NCI-H2227 (cell line): ENCODE results near the gene VWF.

ENCODE experiments used
- DNase-seq: peaks from one replicate; lab custom pipeline; 2025; ENCODE audit not compliant: unreplicated experiment; lab: John Stamatoyannopoulos, UW

Gene VWF

GRCh38 chr12:5921966-5922899 lies 202.2 kb downstream of the VWF start:
- no peak for DNase-seq

GRCh38 chr12:5921027-5921909 lies 203.2 kb downstream of the VWF start:
- no peak for DNase-seq

- no peak for DNase-seq
Observed at GRCh38 chr12:5916785-5917290, 207.6 kb downstream of the VWF start.

- no peak for DNase-seq
Observed at GRCh38 chr12:5915511-5915910, 209.0 kb downstream of the VWF start.

DNA sequence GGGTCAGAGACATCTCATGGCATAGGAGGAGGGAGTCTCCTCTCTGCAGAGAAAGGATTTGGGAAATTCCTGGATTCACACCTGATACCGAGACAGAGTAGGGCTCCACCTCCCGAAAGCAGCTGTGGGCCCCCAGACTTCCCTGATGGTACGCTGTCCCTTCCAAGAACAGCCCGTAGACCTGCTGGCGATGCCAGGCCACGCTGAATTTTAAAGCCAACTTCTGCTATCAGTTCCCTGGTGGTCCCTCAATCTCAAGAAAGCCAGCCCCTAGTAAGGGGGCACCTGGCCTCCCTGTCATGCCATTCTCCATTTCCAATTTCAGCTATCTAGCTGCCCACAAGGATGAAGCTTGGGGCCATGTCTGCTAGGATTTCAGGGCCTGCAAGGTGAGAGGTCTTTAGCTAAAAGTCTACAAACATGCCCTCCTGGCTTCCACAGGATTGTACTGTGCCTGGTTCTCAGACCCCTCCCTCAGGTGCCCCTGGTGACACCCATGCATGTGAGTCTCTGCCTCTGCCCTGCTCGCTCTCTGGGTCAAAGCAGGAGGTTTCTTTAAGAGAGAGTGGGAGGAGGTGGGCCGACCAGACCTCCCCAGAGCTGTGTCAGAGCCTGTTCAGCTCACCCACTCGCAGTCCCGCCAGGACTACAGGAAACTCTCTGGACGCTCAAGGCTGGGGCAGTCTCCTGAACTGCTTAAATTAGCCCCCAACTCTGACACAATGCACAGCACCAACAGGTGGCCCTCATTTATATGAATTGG lies 209.9 kb downstream of the VWF start:
- DNase-seq, result no peak

DNA sequence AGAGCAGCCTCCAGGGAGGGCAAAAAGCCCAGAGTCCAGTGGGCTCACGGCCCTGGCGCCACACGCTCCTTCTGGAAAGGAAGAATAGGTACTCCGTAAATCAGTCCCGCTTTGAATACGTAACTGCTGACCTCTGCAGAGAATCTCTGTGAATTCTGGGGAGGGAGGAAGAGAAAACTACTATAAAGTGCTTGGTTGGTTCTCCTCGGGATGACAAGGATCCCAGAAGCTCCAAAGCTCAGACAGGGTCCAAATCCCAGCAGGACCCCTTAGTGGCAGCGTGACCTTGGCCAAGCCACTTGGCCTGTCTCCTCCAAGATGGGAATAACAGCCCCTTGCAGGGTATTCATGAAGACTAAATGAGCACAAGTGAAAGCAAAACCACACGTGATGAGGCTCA lies 211.1 kb downstream of the VWF start:
- no peak for DNase-seq

DNA sequence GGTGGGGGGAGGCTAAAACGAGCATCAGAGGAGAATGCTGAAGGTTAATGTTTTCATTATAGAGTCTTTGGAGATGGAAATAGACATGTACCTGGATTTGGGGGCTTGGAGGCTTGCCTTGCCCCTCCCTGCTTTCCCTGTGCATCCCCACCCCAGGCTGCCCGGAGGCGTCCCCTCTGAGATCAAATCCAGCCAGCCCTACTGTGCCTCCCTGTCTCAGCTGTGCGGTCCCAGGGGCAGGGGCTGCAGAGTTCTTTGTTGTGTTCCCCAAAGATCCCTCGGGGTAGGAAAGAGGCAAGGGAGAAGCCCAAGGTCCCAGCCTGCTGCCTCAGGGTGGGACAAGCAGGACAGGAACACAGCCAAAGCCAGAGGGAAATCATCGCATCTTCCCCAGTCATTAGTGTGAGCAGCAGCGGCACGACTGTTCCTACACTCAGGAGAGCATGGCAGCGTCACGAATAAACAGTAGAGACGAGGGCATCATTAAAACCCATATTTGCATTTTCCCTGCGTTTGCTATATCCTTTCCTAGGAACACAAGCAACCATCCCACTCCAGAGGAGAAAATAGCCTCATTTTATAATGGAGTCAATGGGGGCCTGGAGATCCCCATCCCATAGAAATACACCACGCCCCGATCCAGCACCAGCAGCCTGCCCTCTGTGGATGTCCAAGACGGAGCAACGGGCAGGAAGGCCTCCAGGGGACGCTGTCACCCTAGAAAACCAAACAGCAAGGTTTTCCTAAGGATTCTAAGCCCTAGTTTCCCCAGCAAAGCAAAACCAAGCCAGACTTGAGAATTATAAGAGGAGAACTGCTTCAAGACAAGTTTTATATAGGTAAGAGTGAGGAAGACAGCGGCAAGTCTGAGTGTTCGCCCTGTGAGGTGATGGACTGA lies 211.8 kb downstream of the VWF start:
- DNase-seq, result no peak

GRCh38 chr12:5912011-5912410 lies 212.5 kb downstream of the VWF start:
- no peak for DNase-seq

DNA sequence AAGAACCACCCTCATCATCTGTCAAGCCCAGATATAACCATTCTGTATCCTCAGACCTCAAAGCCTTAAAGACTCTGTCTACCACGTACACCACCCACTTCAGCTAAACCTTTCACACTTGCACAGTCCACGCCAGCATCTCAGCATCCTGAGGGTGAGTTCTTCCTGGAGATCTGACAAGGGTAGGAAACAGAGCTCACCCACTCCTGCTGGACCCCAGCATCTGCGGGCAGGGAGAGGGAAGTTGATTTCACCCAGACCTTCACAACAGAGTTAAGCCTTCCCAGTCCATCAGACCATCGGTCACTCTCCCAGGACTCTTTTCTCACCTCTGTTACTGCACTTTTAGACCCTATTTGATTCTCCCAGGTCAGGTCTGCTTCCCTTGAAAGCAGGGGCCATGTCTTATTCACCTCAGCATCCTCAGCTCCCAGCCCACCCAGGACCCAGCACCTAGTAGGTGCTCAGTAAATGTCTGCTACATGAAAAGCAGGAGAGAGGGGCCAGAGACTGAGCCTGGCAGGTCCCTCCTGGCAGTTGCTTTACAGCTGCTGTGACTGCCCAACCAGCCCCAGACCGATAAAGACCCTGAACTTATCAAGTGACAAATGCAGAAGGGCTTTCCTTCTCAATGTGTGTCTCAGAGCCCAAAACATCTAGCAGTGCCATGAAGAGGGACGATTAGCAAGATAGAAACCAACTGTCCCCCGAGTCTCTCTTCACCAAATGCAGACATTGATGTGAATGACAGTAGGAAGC lies 213.5 kb downstream of the VWF start:
- no peak for DNase-seq

DNA sequence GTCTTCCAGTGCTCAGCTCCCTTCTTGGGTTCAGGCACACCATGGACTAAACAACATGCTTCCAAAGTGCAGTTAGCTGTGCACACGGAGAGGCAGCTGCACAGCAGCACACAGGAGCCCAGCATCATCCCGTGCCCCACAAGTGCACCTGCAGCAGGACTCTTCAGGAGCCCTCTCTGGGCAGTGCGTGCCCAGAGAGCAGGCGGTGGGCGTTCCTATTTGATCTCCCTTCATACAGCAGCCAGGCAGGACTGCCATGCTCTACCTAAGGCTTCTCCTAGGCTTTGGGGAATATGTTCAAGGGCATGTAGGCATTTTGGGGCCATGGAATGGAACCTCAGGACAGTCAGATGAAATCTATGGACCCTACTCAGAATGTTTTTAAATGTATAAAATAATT lies 214.9 kb downstream of the VWF start:
- DNase-seq, result no peak

- no peak for DNase-seq
Observed at GRCh38 chr12:5908251-5908650, 216.2 kb downstream of the VWF start.

GRCh38 chr12:5907807-5908206 lies 216.7 kb downstream of the VWF start:
- no peak for DNase-seq

- no peak for DNase-seq
Observed at GRCh38 chr12:5905757-5906156, 218.7 kb downstream of the VWF start.

- DNase-seq, result no peak
Observed at GRCh38 chr12:5904969-5905368, 219.5 kb downstream of the VWF start.

DNA sequence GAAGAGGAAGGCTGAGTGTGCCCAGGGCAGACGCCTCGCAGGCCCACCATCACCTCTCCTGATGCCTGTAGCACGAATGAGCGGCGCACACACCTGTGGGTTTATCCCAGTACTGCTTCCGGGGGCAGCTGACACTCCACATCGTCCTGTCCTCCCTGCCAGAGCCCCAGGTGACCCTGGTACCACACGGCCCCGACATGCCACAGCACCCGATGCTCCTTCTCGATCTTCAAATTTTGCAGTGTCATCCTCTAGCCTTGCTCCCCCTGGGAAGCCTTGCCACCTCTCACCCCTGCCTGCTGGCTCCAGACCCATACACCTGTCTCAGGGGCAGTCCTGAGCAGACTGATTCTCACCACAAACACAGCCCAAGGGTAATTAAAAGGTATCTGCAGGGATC lies 220.0 kb downstream of the VWF start:
- no peak for DNase-seq

GRCh38 chr12:5902736-5903135 lies 221.7 kb downstream of the VWF start:
- DNase-seq, result no peak

DNA sequence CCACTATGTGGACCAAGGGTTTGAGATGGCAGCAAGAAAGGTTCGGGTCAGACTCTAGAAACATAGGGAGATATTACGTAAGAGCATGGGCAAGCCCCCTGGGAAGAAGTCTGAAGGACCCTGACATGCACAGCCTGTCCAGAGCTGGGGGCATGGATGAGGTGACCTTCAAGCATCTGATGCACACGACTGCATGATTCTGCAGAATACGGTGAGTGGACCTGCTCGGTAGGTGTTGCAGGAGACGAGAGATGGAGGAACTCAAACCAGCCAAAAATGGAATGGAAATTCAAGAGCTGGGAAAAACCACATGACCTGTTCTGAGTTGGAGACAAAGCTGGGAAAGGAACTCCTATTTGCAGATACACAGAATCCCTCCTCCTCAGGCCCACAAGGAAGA lies 223.1 kb downstream of the VWF start:
- no peak for DNase-seq

DNA sequence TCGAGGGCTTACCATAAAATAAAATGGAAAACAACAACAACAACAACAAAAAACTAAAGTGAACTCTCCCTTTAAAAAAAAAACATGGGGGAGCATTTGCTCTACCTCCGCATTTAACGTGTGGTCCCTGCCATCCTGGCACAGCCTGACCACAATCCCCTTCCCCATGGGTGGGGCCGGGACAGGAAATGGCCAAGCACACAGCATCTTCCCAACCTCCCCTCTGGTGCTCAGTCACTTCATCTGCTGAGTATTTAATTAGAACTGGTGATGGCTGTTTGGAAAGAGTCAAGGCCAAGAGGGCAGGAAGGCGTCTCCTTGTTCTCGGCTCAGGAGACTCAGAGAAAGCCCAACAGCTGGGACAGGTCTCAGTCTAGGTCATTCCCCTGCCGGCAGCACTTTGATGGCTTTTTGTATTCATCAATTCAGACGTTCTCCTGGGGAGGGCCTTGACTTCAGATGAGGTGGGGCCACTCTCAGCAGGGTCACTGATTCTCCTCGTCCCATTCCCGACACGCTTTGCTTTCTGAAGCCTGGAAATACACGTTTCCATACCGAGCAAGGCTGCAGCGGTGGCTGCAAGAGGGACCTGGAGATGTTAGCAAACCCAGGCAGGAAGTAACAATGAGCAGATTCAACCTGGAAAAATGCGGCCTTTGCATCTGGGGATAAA lies 223.8 kb downstream of the VWF start:
- DNase-seq, result peak; percentile 59

- DNase-seq, result no peak
Observed at GRCh38 chr12:5900076-5900475, 224.4 kb downstream of the VWF start.
